Measurements from ENCODE around the gene WDFY2. TPM values are rescaled to one million over a fixed set of nuclear protein-coding genes. Genes with fewer than 3 reads are reported as not detected.

WDFY2 gene
- total RNA-seq, 2 donors from 2014 or later: 2.7 to 3.3 TPM

GRCh38 chr13:51607165-51607564, 22.9 kb downstream of the WDFY2 start:
- no peak for TF ChIP-seq CTCF (IDR thresholded peaks at IDR 0.05)
- intact Hi-C loops (cut with DNase I): no loop called here

GRCh38 chr13:51608857-51609406, 24.7 kb downstream of the WDFY2 start:
- no peaks in the 10 kb centered on the region for H3K9me3 ChIP-seq
- H3K9ac ChIP-seq (ENCODE audit: low read depth in 2 of 2, low read length in 2 of 2): no peak overlapping the region
- no peak overlapping the region for H3K4me3 ChIP-seq
- intact Hi-C loops (cut with DNase I): no loop called here
- DNase-seq: no peak
- TF ChIP-seq CTCF (IDR thresholded peaks at IDR 0.05): no peak
- H3K27me3 ChIP-seq: no peaks in the 10 kb centered on the region
- H3K36me3 ChIP-seq: no peaks in the 10 kb centered on the region
- H3K4me1 ChIP-seq: no peaks in the 10 kb centered on the region
- no peak overlapping the region for H3K27ac ChIP-seq

More at GRCh38 chr13:51607165-51607564, 22.9 kb downstream of the WDFY2 start:
- Histone ChIP-seq H3K9me3 (no peaks in the 10 kb centered on the region), H3K4me1 (no peaks in the 10 kb centered on the region), H3K36me3 (no peaks in the 10 kb centered on the region), H3K9ac (ENCODE audit: low read depth in 2 of 2, low read length in 2 of 2) (no peak overlapping the region), H3K27ac (no peak overlapping the region), H3K4me3 (no peak overlapping the region), H3K27me3 (no peaks in the 10 kb centered on the region)
- DNase-seq: no peak

- no peaks in the 10 kb centered on the region for H3K9me3 ChIP-seq
- no peak for DNase-seq
- H3K27me3 ChIP-seq: no peaks in the 10 kb centered on the region
- H3K27ac ChIP-seq: no peak overlapping the region
- intact Hi-C loops (cut with DNase I): no loop called here
- no peak overlapping the region for H3K4me3 ChIP-seq
- no peaks in the 10 kb centered on the region for H3K4me1 ChIP-seq
- H3K36me3 ChIP-seq: no peaks in the 10 kb centered on the region
- no peak overlapping the region for H3K9ac ChIP-seq (ENCODE audit: low read depth in 2 of 2, low read length in 2 of 2)
- TF ChIP-seq CTCF (IDR thresholded peaks at IDR 0.05): no peak
Measured at GRCh38 chr13:51612867-51613266, 28.6 kb downstream of the WDFY2 start.

- intact Hi-C loops (cut with DNase I): no loop called here
- no peak for DNase-seq
- Histone ChIP-seq H3K27ac (no peak overlapping the region), H3K9ac (ENCODE audit: low read depth in 2 of 2, low read length in 2 of 2) (no peak overlapping the region), H3K9me3 (no peaks in the 10 kb centered on the region), H3K4me3 (no peak overlapping the region), H3K36me3 (no peaks in the 10 kb centered on the region), H3K27me3 (no peaks in the 10 kb centered on the region), H3K4me1 (no peaks in the 10 kb centered on the region)
- no peak for TF ChIP-seq CTCF (IDR thresholded peaks at IDR 0.05)
Measured at GRCh38 chr13:51613535-51613934, 29.3 kb downstream of the WDFY2 start.

GRCh38 chr13:51614350-51614786, 30.1 kb downstream of the WDFY2 start:
- no peak for DNase-seq
- no peak overlapping the region for H3K27ac ChIP-seq
- H3K9me3 ChIP-seq: no peaks in the 10 kb centered on the region
- H3K4me1 ChIP-seq: no peaks in the 10 kb centered on the region
- intact Hi-C loops (cut with DNase I): no loop called here
- no peak overlapping the region for H3K9ac ChIP-seq (ENCODE audit: low read depth in 2 of 2, low read length in 2 of 2)
- H3K36me3 ChIP-seq: no peaks in the 10 kb centered on the region
- no peaks in the 10 kb centered on the region for H3K27me3 ChIP-seq
- H3K4me3 ChIP-seq: no peak overlapping the region
- no peak for TF ChIP-seq CTCF (IDR thresholded peaks at IDR 0.05)
